ENCODE measurements around the gene AXIN1. TPM values are rescaled to one million over a fixed set of nuclear protein-coding genes. Genes with fewer than 3 reads are reported as not detected.
A peak's percentile ranks its signal among the peaks of the same experiment; 100 is the strongest.

Gene AXIN1
- total RNA-seq, 2 experiments from 2014 or later: 18.6 to 20.5 TPM

DNA sequence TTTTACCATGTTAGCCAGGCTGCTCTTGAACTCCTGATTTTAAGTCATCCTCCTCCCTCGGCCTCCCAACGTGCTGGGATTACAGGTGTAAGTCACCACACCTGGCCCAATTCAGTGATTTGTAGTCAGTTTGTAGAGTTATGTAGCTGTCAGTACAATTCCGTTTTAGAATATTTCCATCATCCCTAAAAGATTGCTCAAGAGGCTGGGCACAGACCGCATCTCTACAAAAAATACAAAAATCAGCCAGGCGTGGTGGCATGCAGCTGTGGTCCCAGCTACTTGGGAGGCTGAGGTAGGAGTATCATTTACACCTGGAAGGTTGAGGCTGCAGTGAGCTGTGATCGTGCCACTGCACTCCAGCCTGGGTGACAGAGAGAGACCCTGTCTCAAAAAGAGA, 97.3 kb downstream of the AXIN1 start:
- ChIA-PET CTCF (interaction anchor here (1.9 kb wide), 1 partner anchor 20 kb away, joined by 4 read pairs; the partner anchor contains the start of gene FAM234A), POLR2A (interaction anchor here (1.6 kb wide), 1 partner anchor 20 kb away, joined by 5 read pairs; no protein-coding TSS in a partner anchor)
- peaks cover 8% of the 10 kb centered on the region for H3K36me3 Mint-ChIP-seq
- no peak for DNase-seq
- no peaks in the 10 kb centered on the region for H3K9me3 Mint-ChIP-seq
- no peak overlapping the region for H3K27ac Mint-ChIP-seq
- intact Hi-C loops (cut with micrococcal nuclease): no loop called here
- peaks cover 40% of the 10 kb centered on the region for H3K4me1 Mint-ChIP-seq (ENCODE audit: low read depth)
- no peaks in the 10 kb centered on the region for H3K27me3 Mint-ChIP-seq
- no peak overlapping the region for H3K4me3 Mint-ChIP-seq

DNA sequence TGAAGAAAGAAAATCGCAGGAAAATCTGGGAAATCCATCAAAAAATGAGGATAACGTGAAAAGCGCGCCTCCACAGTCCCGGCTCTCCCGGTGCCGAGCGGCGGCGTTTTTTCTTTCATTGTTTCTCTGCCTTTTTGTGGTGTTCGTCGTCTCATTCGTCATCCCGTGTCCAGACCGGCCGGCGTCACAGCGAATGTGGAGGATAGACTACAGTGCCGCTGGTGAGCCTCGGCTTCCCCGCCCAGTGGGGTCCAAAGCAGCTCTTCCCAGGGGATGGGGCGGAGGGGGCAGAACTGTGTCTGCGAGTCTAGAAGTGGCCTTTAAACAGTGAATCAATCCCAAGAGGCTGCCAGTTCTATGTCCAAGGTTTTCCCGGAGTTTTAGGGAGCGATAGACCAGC, 98.1 kb downstream of the AXIN1 start:
- peaks cover 40% of the 10 kb centered on the region for H3K4me1 Mint-ChIP-seq (ENCODE audit: low read depth)
- ChIA-PET CTCF (interaction anchor here (1.9 to 3.6 kb wide), 2 partner anchors 19 kb away, joined by 4 to 18 read pairs; partner anchors contain the start of gene FAM234A), POLR2A (interaction anchor here (1.6 kb wide), 1 partner anchor 19 kb away, joined by 5 read pairs; no protein-coding TSS in a partner anchor)
- no peaks in the 10 kb centered on the region for H3K9me3 Mint-ChIP-seq
- intact Hi-C loops (cut with micrococcal nuclease): no loop called here
- no peak overlapping the region for H3K4me3 Mint-ChIP-seq
- DNase-seq: no peak
- H3K36me3 Mint-ChIP-seq: peaks cover 8% of the 10 kb centered on the region
- H3K27ac Mint-ChIP-seq: no peak overlapping the region
- H3K27me3 Mint-ChIP-seq: no peaks in the 10 kb centered on the region

DNA sequence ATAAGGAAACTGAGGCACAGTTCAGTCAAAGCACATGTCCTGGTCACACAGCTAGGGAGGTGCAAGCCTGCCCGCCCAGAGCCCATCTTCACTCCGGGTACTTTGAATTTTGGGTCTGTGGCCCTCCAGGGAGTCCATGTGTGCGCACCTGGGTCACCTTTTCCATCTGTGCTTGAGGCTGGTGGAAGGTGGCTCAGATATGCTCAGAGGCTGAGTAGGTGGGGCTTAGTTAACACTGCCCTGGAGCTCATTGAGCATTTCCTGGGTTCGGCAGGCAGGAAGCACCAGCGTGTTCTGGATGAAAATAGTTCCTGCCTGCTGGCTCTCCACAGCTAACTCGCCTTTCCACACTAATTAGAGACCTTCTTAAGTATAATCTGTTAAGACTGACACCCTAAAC, 98.7 kb downstream of the AXIN1 start:
- Mint-ChIP-seq H3K27me3 (no peaks in the 10 kb centered on the region), H3K4me1 (ENCODE audit: low read depth) (peaks cover 37% of the 10 kb centered on the region), H3K27ac (peak overlapping the region; percentile 8), H3K9me3 (no peaks in the 10 kb centered on the region), H3K36me3 (peaks cover 8% of the 10 kb centered on the region), H3K4me3 (no peak overlapping the region)
- POLR2A ChIA-PET: interaction anchor here (1.6 kb wide), 1 partner anchor 19 kb away, joined by 5 read pairs; no protein-coding TSS in a partner anchor
- intact Hi-C loops (cut with micrococcal nuclease): loop anchor here (2.0 kb wide), 1 partner anchor 19 kb away; the partner anchor contains the start of gene FAM234A
- CTCF ChIA-PET: interaction anchor here (1.2 to 3.6 kb wide), 2 partner anchors 19 to 137 kb away, joined by 3 to 18 read pairs; partner anchors contain the start of gene FAM234A
- DNase-seq: peak; percentile 28

DNA sequence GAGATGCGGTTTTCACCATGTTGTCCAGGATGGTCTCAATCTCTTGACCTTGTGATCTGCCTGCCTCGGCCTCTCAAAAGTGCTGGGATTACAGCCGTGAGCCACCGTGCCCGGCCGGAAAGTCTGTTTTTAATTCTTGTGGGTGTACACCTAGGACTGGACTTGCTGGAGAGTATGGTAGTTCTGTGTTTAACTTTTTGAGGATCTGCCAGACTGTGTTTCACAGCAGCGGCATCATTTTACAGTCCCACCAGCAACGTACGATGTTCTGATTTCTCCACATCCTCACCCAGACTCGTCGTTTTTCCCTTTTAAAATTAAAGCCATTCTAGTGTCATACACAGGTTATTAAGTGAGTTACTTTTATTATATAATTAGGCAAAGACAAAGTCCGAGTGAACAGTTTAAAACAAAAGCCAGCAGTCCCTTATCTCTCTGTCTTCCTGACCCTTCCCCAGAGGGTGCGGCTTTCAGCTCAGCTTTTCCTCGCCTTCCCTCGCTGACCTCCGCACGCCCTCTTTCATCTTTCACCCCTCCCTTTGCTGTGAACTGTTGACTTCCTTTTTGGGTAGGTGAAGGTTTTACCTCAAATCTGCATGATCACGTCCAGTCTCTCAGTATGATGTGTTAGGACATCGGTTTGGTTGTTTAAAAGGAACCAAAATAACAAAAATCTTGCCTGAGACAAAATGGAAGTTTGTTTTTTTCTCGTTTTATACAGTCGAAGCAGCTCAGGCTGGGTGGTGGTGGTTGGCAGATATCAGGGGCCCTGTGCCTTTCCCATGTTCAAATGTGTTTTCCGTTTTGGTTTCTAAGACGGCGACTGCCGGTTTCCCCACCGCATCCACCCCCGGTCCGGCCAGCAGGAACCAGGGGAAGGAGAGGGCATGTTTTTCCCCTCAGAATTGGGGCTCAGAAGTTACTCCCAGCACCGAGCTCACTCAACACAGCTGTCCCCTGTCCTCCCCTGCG, 99.9 kb downstream of the AXIN1 start:
- intact Hi-C loops (cut with micrococcal nuclease): loop anchor here (2.0 kb wide), 1 partner anchor 18 kb away; the partner anchor contains the start of gene FAM234A
- peaks cover 37% of the 10 kb centered on the region for H3K4me1 Mint-ChIP-seq (ENCODE audit: low read depth)
- ChIA-PET CTCF (interaction anchor here (1.2 to 3.6 kb wide), 2 partner anchors 17 to 136 kb away, joined by 3 to 18 read pairs; partner anchors contain the start of gene FAM234A), POLR2A (interaction anchor here (0.6 to 1.5 kb wide), 2 partner anchors 18 to 93 kb away, joined by 3 to 11 read pairs; partner anchors contain the start of gene FAM234A)
- H3K4me3 Mint-ChIP-seq: peak overlapping the region; percentile 59
- H3K27me3 Mint-ChIP-seq: no peaks in the 10 kb centered on the region
- H3K27ac Mint-ChIP-seq: peak overlapping the region; percentile 76
- peaks cover 8% of the 10 kb centered on the region for H3K36me3 Mint-ChIP-seq
- peak; percentile 58 for DNase-seq
- H3K9me3 Mint-ChIP-seq: no peaks in the 10 kb centered on the region

DNA sequence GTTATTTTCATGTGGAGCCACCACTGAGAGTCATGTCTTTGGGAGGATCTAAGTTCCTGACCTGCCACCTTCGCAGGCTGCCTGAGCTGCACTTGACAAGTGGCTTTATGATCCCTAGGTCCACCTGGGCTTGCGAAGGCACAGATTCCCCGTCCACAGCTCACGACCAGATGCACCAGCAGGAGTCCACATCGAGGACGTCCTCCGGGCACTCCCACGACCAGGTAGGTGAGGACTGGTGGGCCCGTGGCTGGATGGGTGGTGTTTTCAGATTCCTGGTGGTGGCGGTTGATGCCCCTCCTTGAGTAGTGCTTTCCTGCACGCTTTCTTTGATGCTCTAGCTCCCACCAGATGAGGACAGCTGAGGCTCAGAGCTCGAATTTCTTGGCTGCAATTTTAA, 103.1 kb downstream of the AXIN1 start:
- POLR2A ChIA-PET: interaction anchor here (1.0 to 1.3 kb wide), 2 partner anchors 14 to 20 kb away, joined by 3 to 5 read pairs; partner anchors contain the start of genes FAM234A and LUC7L
- Mint-ChIP-seq H3K4me1 (ENCODE audit: low read depth) (peaks cover 23% of the 10 kb centered on the region), H3K27me3 (no peaks in the 10 kb centered on the region), H3K9me3 (no peaks in the 10 kb centered on the region), H3K27ac (no peak overlapping the region), H3K36me3 (peaks cover 3% of the 10 kb centered on the region), H3K4me3 (no peak overlapping the region)
- CTCF ChIA-PET: interaction anchor here (1.1 kb wide), 1 partner anchor 21 kb away, joined by 3 read pairs; no protein-coding TSS in a partner anchor
- intact Hi-C loops (cut with micrococcal nuclease): no loop called here
- no peak for DNase-seq

DNA sequence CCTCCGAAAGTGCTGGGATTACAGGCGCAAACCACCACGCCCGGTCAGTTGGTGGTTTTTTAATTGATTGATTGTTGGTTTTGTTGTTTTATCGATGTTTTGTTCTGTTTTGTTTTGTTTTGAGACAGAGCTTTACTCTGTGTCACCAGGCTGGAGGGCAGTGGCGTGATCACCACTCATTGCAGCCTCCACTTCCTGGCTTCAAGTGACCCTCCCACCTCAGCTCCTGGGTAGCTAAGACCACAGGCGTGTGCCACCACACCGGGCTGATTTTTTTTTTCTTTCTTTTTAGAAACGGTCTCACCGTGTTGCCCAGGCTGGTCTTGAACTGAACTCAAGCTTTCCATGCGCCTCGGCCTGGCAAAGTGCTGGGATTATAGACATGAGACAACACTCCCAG, 105.5 kb downstream of the AXIN1 start:
- H3K4me3 Mint-ChIP-seq: no peak overlapping the region
- no peaks in the 10 kb centered on the region for H3K9me3 Mint-ChIP-seq
- intact Hi-C loops (cut with micrococcal nuclease): no loop called here
- ChIA-PET CTCF (interaction anchor here (1.1 kb wide), 1 partner anchor 116 kb away, joined by 7 read pairs; no protein-coding TSS in a partner anchor), POLR2A (no interaction called here)
- no peaks in the 10 kb centered on the region for H3K27me3 Mint-ChIP-seq
- H3K4me1 Mint-ChIP-seq (ENCODE audit: low read depth): peaks cover 6% of the 10 kb centered on the region
- DNase-seq: no peak
- no peaks in the 10 kb centered on the region for H3K36me3 Mint-ChIP-seq
- no peak overlapping the region for H3K27ac Mint-ChIP-seq

DNA sequence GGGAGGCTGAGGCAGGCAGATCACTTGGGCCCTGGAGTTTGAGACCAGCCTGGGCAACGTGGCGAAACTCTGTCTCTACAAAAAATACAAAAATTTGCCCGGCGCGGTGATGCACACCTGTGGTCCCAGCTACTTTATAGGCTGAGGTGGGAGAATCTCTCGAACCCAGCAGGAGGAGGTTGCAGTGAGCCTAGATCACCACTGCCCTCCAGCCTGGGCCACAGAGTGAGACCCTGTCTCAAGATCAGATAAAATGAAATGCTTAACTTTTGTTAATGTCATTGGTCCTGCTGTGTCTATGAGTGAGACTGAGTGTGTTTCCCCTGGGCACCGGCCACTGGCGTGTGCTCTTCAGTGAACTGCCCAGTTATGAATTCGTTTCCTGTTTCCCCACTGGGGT, 107.4 kb downstream of the AXIN1 start:
- no peaks in the 10 kb centered on the region for H3K9me3 Mint-ChIP-seq
- H3K4me3 Mint-ChIP-seq: no peak overlapping the region
- ChIA-PET CTCF (interaction anchor here (1.1 kb wide), 1 partner anchor 10 kb away, joined by 3 read pairs; the partner anchor contains the start of gene FAM234A), POLR2A (no interaction called here)
- H3K4me1 Mint-ChIP-seq (ENCODE audit: low read depth): peaks cover 5% of the 10 kb centered on the region
- H3K27me3 Mint-ChIP-seq: no peaks in the 10 kb centered on the region
- no peaks in the 10 kb centered on the region for H3K36me3 Mint-ChIP-seq
- no peak for DNase-seq
- H3K27ac Mint-ChIP-seq: no peak overlapping the region
- intact Hi-C loops (cut with micrococcal nuclease): no loop called here

DNA sequence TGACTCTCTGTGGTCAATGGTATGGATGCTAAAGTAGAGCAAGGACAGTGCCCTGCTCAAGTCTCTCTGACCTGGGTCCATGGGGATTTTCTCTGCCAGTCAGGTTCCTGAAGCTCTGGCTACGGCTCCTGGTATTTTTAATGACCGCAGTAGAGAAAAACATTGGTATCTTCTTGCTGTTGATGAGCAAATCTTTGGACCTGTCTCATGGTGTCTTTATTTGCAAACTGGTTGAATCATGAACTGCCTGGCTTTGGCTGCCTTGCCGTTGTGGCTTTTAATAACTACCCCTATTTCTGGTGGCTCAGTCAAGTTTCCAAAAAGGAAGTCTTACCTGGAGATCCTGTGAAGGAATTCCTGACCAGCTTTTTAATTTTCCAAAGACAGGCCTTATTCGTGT, 109.2 kb downstream of the AXIN1 start:
- ChIA-PET POLR2A (no interaction called here), CTCF (interaction anchor here (0.5 kb wide), 1 partner anchor 1961 kb away, joined by 3 read pairs; no protein-coding TSS in a partner anchor)
- no peak for DNase-seq
- H3K27me3 Mint-ChIP-seq: no peaks in the 10 kb centered on the region
- H3K4me1 Mint-ChIP-seq (ENCODE audit: low read depth): peaks cover 10% of the 10 kb centered on the region
- no peak overlapping the region for H3K27ac Mint-ChIP-seq
- no peak overlapping the region for H3K4me3 Mint-ChIP-seq
- intact Hi-C loops (cut with micrococcal nuclease): no loop called here
- H3K9me3 Mint-ChIP-seq: no peaks in the 10 kb centered on the region
- no peaks in the 10 kb centered on the region for H3K36me3 Mint-ChIP-seq

DNA sequence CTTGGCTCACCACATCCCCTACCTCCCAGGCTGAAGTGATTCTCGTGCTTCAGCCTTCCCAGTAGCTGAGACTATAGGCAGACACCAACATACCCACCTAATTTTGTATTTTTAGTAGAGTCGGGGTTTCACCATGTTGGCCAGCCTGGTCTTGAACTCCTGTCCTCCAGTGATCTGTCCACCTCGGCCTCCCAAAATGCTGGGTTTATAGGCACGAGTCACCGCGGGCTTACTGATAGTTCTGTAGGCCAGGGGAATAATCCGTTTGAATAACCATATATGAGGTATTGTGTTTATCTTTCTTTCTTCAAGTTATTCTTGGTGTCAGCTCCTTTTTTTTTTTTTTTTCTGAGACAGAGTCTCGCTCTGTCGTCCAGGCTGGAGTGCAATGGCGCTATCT, 110.2 kb downstream of the AXIN1 start:
- no peaks in the 10 kb centered on the region for H3K9me3 Mint-ChIP-seq
- H3K4me1 Mint-ChIP-seq (ENCODE audit: low read depth): peaks cover 14% of the 10 kb centered on the region
- CTCF ChIA-PET: interaction anchor here (1.0 kb wide), 1 partner anchor 14 kb away, joined by 3 read pairs; no protein-coding TSS in a partner anchor
- H3K36me3 Mint-ChIP-seq: no peaks in the 10 kb centered on the region
- POLR2A ChIA-PET: no interaction called here
- H3K27me3 Mint-ChIP-seq: no peaks in the 10 kb centered on the region
- no peak overlapping the region for H3K4me3 Mint-ChIP-seq
- intact Hi-C loops (cut with micrococcal nuclease): no loop called here
- no peak overlapping the region for H3K27ac Mint-ChIP-seq
- DNase-seq: no peak

DNA sequence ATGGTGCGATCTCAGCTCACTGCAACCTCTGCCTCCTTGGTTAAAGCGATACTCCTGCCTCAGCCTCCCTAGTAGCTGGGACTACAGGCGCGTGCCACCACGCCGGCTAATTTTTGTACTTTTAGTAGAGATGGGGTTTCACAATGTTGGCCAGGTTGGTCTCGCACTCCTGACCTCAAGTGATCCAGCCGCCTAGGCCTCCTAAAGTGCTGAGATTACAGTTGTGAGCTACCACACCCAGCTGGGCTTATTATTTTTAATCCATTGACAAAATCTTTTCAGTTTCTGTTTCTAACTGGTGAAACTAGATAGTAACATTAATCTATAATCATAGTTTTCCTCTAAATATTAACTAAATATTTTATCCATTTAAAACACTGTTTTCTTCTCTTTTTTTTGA, 112.0 kb downstream of the AXIN1 start:
- no peak overlapping the region for H3K27ac Mint-ChIP-seq
- no peaks in the 10 kb centered on the region for H3K27me3 Mint-ChIP-seq
- ChIA-PET CTCF (interaction anchor here (1.5 kb wide), 1 partner anchor 52 kb away, joined by 4 read pairs; no protein-coding TSS in a partner anchor), POLR2A (no interaction called here)
- H3K9me3 Mint-ChIP-seq: no peaks in the 10 kb centered on the region
- H3K36me3 Mint-ChIP-seq: peaks cover under 1% of the 10 kb centered on the region
- no peak overlapping the region for H3K4me3 Mint-ChIP-seq
- intact Hi-C loops (cut with micrococcal nuclease): no loop called here
- H3K4me1 Mint-ChIP-seq (ENCODE audit: low read depth): peaks cover 17% of the 10 kb centered on the region
- no peak for DNase-seq

DNA sequence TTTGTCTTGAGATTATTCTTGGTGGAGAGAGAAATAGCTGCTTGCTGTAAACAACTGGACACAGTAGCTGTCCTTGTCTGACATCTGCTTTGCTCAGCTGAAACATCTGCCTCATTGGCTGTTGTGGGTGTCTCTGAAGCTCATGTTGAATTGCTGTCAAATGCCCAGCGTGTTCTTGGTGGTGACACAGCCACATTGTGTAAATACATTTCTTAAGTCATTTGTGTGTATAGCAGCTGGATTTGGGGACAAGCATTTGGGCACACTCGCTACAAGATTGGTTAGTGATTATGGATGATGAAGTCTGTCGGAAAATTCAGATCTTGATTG, 112.6 kb downstream of the AXIN1 start:
- no peak overlapping the region for H3K4me3 Mint-ChIP-seq
- H3K4me1 Mint-ChIP-seq (ENCODE audit: low read depth): peaks cover 23% of the 10 kb centered on the region
- ChIA-PET POLR2A (no interaction called here), CTCF (no interaction called here)
- no peaks in the 10 kb centered on the region for H3K27me3 Mint-ChIP-seq
- no peaks in the 10 kb centered on the region for H3K9me3 Mint-ChIP-seq
- no peak overlapping the region for H3K27ac Mint-ChIP-seq
- H3K36me3 Mint-ChIP-seq: peaks cover 2% of the 10 kb centered on the region
- intact Hi-C loops (cut with micrococcal nuclease): no loop called here
- DNase-seq: no peak
